ENCODE data around the gene ARSK. TPM values are rescaled to one million over a fixed set of nuclear protein-coding genes. Genes with fewer than 3 reads are reported as not detected.
A peak's percentile ranks its signal among the peaks of the same experiment; 100 is the strongest.

Gene ARSK, protein sequence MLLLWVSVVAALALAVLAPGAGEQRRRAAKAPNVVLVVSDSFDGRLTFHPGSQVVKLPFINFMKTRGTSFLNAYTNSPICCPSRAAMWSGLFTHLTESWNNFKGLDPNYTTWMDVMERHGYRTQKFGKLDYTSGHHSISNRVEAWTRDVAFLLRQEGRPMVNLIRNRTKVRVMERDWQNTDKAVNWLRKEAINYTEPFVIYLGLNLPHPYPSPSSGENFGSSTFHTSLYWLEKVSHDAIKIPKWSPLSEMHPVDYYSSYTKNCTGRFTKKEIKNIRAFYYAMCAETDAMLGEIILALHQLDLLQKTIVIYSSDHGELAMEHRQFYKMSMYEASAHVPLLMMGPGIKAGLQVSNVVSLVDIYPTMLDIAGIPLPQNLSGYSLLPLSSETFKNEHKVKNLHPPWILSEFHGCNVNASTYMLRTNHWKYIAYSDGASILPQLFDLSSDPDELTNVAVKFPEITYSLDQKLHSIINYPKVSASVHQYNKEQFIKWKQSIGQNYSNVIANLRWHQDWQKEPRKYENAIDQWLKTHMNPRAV
- total RNA-seq (1 to 10 TPM; 2.5 to 8.5 (median 4.5) TPM), polyA plus RNA-seq (10 to 100 TPM; 12.1 to 13.3 TPM), total RNA-seq (8.3 reads per million, percentile 32 among the genes with 10 or more reads in this experiment)

DNA sequence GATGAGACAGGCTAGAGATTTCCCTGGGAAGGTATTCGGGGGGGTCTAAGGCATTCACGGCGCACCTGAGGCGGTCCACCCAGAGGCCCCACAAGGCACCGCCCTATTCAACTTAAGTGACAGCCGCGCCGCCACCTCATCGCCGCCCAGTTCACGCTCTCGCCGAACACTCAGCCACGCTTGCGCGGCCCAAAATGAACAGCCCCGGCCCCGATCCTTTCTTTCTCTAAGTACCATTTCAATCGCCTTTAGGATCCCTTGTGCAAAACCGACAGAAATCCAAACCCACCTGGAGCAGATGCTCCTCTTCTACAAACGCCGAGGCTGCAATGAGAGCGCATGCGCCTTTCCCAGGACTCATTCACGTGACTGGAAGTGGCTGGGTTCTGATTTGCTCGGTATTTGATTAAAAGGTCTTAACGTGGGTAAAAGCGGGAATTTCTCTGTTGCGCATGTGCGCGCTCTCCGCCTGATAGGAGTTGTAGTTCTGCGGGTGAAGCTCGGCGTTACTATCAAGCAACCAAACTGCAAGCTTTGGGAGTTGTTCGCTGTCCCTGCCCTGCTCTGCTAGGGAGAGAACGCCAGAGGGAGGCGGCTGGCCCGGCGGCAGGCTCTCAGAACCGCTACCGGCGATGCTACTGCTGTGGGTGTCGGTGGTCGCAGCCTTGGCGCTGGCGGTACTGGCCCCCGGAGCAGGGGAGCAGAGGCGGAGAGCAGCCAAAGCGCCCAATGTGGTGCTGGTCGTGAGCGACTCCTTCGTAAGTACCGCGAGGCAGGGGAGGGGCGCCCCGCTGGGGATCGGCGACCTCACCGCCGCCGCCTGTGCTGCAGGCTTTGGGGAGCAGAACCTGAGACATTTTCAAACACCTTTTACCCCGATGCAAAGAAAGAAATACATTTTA is at the start of gene ARSK, which contains the start of gene SKIC3:
TSS of gene ARSK (plus strand) at position 455 of the 902 bp plus-strand sequence. CDS start at position 633, 178 bp downstream.
TSS of gene SKIC3 (minus strand) at position 331 of the 902 bp plus-strand sequence. CDS start 7,827 bp downstream, outside the sequence.
- ATAC-seq, result peak; percentile 93
- peaks cover 0 to 18% (median 12%) of the 10 kb centered on the region in 5 donors for H3K36me3 Mint-ChIP-seq
- peaks cover 0 to 2% (median 0%) of the 10 kb centered on the region in 5 donors for H3K27me3 Mint-ChIP-seq
- DNase-seq, result peak; percentile 76 to 98 (median 97)
- peak within 1 kb of the TSS; percentile 92 to 98 (median 94) for H3K27ac Mint-ChIP-seq
- intact Hi-C loops (cut with micrococcal nuclease), result loop anchor here (1.0 to 10.0 kb wide), 25 partner anchors 65 to 1628 kb away; partner anchors contain the start of genes CAST (in 2 of the 2), GLRX (in 2 of the 2), KIAA0825 (in 2 of the 2) and RFESD (in 2 of the 2)
- Histone ChIP-seq H3K36me3 (ENCODE audit: control insufficient read depth in 2 of 3, insufficient read depth in 3 of 3, low read length in 3 of 3) (peaks cover 0 to 11% (median 2%) of the 10 kb centered on the region in 3 experiments), H3K4me1 (ENCODE audit: control insufficient read depth in 2 of 2, insufficient read depth in 2 of 2, low read length in 2 of 2) (peaks cover 20 to 27% of the 10 kb centered on the region in 2 donors), H3K27ac (ENCODE audit: low read depth, low read length) (peak within 1 kb of the TSS; percentile 83), H3K9me3 (ENCODE audit: control insufficient read depth in 2 of 3, low read length in 3 of 3) (no peaks in the 10 kb centered on the region), H3K4me3 (ENCODE audit: low read length) (peak within 1 kb of the TSS; percentile 71), H3K27me3 (ENCODE audit: control insufficient read depth in 2 of 2, insufficient read depth in 2 of 2, low read length in 2 of 2) (no peaks in the 10 kb centered on the region)
- peak within 1 kb of the TSS; percentile 90 to 100 (median 96) for H3K4me3 Mint-ChIP-seq
- ChIA-PET POLR2A (interaction anchor here (0.9 to 2.1 kb wide), 8 partner anchors 10 to 256 kb away, joined by 3 to 25 read pairs (median 4); partner anchors contain the start of genes GPR150 and RFESD), CTCF (interaction anchor here (0.7 to 1.6 kb wide), 3 partner anchors 31 to 92 kb away, joined by 3 to 12 read pairs (median 6); partner anchors contain the start of gene RFESD)
- H3K4me1 Mint-ChIP-seq, result peaks cover 26 to 66% (median 47%) of the 10 kb centered on the region in 7 donors
- peaks cover 0 to 5% (median 0%) of the 10 kb centered on the region in 11 donors for H3K9me3 Mint-ChIP-seq

DNA sequence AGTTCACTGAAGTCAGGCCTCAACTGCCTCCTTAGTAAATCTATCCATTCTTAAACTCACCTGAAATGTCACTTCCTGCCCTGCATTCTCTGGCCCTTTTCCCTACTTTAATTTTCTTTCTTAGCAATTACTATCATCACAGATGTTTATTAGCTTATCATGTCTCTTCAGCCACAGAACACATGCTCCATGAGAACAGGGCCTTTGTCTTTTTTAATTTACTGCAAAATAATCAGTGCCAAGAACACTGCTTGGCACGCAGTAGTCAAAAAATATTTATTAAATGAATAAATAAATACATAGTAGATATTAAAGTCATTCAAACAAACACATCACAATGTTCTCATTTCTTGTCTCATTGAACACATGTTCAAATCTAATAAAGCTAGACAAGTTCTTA is 46.4 kb upstream of the ARSK start:
- intact Hi-C loops (cut with micrococcal nuclease), result loop anchor here in 1 of 2 donors (10.0 kb wide), 1 partner anchor 544 kb away; no protein-coding TSS in a partner anchor
- H3K4me1 Mint-ChIP-seq, result peaks cover 0 to 4% (median 0%) of the 10 kb centered on the region in 7 donors
- Histone ChIP-seq H3K9me3 (ENCODE audit: control insufficient read depth in 2 of 3, low read length in 3 of 3) (no peaks in the 10 kb centered on the region), H3K27ac (ENCODE audit: low read depth, low read length) (no peak overlapping the region), H3K4me3 (ENCODE audit: low read length) (no peak overlapping the region), H3K4me1 (ENCODE audit: control insufficient read depth in 2 of 2, insufficient read depth in 2 of 2, low read length in 2 of 2) (no peaks in the 10 kb centered on the region), H3K27me3 (ENCODE audit: control insufficient read depth in 2 of 2, insufficient read depth in 2 of 2, low read length in 2 of 2) (no peaks in the 10 kb centered on the region), H3K36me3 (ENCODE audit: control insufficient read depth in 2 of 3, insufficient read depth in 3 of 3, low read length in 3 of 3) (peaks cover 5 to 59% (median 7%) of the 10 kb centered on the region in 3 experiments)
- ChIA-PET POLR2A (no interaction called here), CTCF (no interaction called here)
- DNase-seq (no peak), ATAC-seq (no peak)
- peaks cover 15 to 64% (median 49%) of the 10 kb centered on the region in 5 donors for H3K36me3 Mint-ChIP-seq
- H3K9me3 Mint-ChIP-seq, result no peaks in the 10 kb centered on the region
- no peaks in the 10 kb centered on the region for H3K27me3 Mint-ChIP-seq
- H3K27ac Mint-ChIP-seq, result peak overlapping the region in 3 of 9 donors; percentile 24 to 78 (median 54)
- no peak overlapping the region for H3K4me3 Mint-ChIP-seq

DNA sequence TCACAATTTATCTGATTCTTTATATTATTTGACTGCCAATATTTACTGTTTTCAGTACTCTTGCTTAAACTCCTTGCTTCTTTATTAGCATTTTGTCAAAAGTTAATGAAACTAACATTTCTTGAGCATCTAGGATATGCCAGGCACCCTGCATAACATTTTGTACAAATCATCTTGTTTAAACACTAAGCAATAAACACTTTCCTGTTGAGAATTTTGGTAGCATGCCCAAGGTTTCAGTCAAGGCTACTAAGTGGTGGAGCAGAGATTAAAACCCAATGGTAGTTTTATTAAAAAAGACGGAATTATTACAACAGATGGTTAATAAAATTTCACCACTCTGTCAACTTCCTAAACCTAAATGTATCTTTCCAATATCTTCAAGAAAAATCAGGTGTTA is 43.3 kb upstream of the ARSK start:
- ChIA-PET CTCF (no interaction called here), POLR2A (no interaction called here)
- peak overlapping the region in 2 of 9 donors; percentile 9 to 33 for H3K27ac Mint-ChIP-seq
- intact Hi-C loops (cut with micrococcal nuclease), result no loop called here
- no peak overlapping the region for H3K27ac ChIP-seq (ENCODE audit: low read depth, low read length)
- peaks cover 2 to 63% (median 14%) of the 10 kb centered on the region in 3 experiments for H3K36me3 ChIP-seq (ENCODE audit: control insufficient read depth in 2 of 3, insufficient read depth in 3 of 3, low read length in 3 of 3)
- H3K4me3 ChIP-seq (ENCODE audit: low read length), result no peak overlapping the region
- H3K36me3 Mint-ChIP-seq, result peaks cover 16 to 71% (median 39%) of the 10 kb centered on the region in 5 donors
- H3K4me1 Mint-ChIP-seq, result peaks cover 0 to 4% (median 0%) of the 10 kb centered on the region in 7 donors
- no peaks in the 10 kb centered on the region for H3K9me3 Mint-ChIP-seq
- H3K9me3 ChIP-seq (ENCODE audit: control insufficient read depth in 2 of 3, low read length in 3 of 3), result no peaks in the 10 kb centered on the region
- no peak overlapping the region for H3K4me3 Mint-ChIP-seq
- ATAC-seq, result no peak
- H3K27me3 ChIP-seq (ENCODE audit: control insufficient read depth in 2 of 2, insufficient read depth in 2 of 2, low read length in 2 of 2), result no peaks in the 10 kb centered on the region
- no peak for DNase-seq
- H3K4me1 ChIP-seq (ENCODE audit: control insufficient read depth in 2 of 2, insufficient read depth in 2 of 2, low read length in 2 of 2), result no peaks in the 10 kb centered on the region
- H3K27me3 Mint-ChIP-seq, result no peaks in the 10 kb centered on the region

DNA sequence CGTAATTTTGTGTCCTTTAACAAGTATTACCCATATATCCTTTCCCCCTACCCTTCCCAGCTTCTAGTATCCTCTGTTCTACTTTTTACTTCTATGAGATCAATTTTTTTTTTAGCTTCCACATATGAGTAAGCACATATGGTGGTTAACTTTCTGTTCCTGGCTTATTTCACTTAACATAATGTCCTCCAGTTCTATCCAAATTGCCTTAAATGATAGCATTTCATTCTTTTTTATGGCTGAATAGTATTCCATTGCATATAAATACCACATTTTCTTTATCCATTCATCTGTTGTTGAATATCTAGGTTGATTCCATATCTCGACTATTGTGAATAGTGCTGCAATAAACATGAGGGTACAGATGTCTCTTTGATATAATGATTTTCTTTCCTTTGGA is 36.5 kb upstream of the ARSK start:
- peaks cover 0 to 2% (median 0%) of the 10 kb centered on the region in 11 donors for H3K9me3 Mint-ChIP-seq
- peak overlapping the region in 1 of 9 donors; percentile 8 for H3K27ac Mint-ChIP-seq
- ATAC-seq, result no peak
- no peak overlapping the region for H3K4me3 Mint-ChIP-seq
- no peaks in the 10 kb centered on the region for H3K27me3 ChIP-seq (ENCODE audit: control insufficient read depth in 2 of 2, insufficient read depth in 2 of 2, low read length in 2 of 2)
- peaks cover 13 to 63% (median 46%) of the 10 kb centered on the region in 5 donors for H3K36me3 Mint-ChIP-seq
- H3K27me3 Mint-ChIP-seq, result no peaks in the 10 kb centered on the region
- no peaks in the 10 kb centered on the region for H3K4me1 Mint-ChIP-seq
- no peak for DNase-seq
- H3K36me3 ChIP-seq (ENCODE audit: control insufficient read depth in 2 of 3, insufficient read depth in 3 of 3, low read length in 3 of 3), result peaks cover 0 to 44% (median 17%) of the 10 kb centered on the region in 3 experiments
- CTCF ChIA-PET, result no interaction called here
- no peaks in the 10 kb centered on the region for H3K9me3 ChIP-seq (ENCODE audit: control insufficient read depth in 2 of 3, low read length in 3 of 3)
- H3K4me1 ChIP-seq (ENCODE audit: control insufficient read depth in 2 of 2, insufficient read depth in 2 of 2, low read length in 2 of 2), result no peaks in the 10 kb centered on the region
- intact Hi-C loops (cut with micrococcal nuclease), result no loop called here
- no peak overlapping the region for H3K4me3 ChIP-seq (ENCODE audit: low read length)
- POLR2A ChIA-PET, result no interaction called here
- no peak overlapping the region for H3K27ac ChIP-seq (ENCODE audit: low read depth, low read length)

DNA sequence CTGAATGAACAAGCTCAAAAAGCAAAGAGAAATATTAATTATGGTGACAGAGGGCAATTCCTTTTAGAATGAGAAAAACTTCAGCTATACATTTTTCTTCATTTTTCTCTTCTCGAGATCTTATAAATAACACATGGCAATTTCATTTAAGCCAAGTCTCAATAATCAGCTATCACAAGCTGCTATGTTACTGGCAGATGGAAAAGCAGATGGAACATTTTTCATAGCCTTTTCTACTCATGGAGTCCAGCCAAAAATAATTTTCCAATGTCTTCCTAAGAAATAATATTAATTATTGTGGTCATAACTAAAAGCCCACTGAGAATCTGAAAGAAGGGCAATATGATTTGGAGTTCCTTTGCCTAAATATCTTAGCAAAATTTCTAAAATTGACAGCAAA is 35.8 kb upstream of the ARSK start:
- Histone ChIP-seq H3K4me3 (ENCODE audit: low read length) (no peak overlapping the region), H3K36me3 (ENCODE audit: control insufficient read depth in 2 of 3, insufficient read depth in 3 of 3, low read length in 3 of 3) (peaks cover 0 to 39% (median 18%) of the 10 kb centered on the region in 3 experiments), H3K27me3 (ENCODE audit: control insufficient read depth in 2 of 2, insufficient read depth in 2 of 2, low read length in 2 of 2) (no peaks in the 10 kb centered on the region), H3K9me3 (ENCODE audit: control insufficient read depth in 2 of 3, low read length in 3 of 3) (no peaks in the 10 kb centered on the region), H3K27ac (ENCODE audit: low read depth, low read length) (no peak overlapping the region), H3K4me1 (ENCODE audit: control insufficient read depth in 2 of 2, insufficient read depth in 2 of 2, low read length in 2 of 2) (no peaks in the 10 kb centered on the region)
- H3K27ac Mint-ChIP-seq, result no peak overlapping the region
- DNase-seq (no peak), ATAC-seq (no peak)
- H3K36me3 Mint-ChIP-seq, result peaks cover 13 to 58% (median 46%) of the 10 kb centered on the region in 5 donors
- ChIA-PET CTCF (no interaction called here), POLR2A (no interaction called here)
- H3K27me3 Mint-ChIP-seq, result no peaks in the 10 kb centered on the region
- peaks cover 0 to 2% (median 0%) of the 10 kb centered on the region in 11 donors for H3K9me3 Mint-ChIP-seq
- no peaks in the 10 kb centered on the region for H3K4me1 Mint-ChIP-seq
- intact Hi-C loops (cut with micrococcal nuclease), result no loop called here
- H3K4me3 Mint-ChIP-seq, result no peak overlapping the region

DNA sequence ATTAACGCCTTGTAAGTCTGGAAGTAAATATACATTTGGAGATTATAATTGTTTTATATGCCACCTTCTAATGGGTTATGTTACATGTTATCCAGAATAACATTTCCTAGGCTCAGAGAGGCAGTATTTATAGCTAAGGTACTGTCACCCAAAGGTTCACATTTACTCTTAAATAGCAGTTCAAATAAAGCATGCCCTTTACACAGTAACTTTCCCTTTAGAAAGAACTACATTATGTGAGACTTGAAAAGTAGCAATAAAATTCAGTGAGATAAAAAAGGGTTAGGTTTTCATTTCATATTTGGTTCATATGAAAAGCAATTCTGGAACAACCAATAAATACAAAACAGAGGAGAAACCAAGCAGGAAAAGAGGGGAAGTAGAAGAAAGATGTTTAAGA is 35.2 kb upstream of the ARSK start:
- peaks cover 13 to 56% (median 46%) of the 10 kb centered on the region in 5 donors for H3K36me3 Mint-ChIP-seq
- ChIA-PET POLR2A (no interaction called here), CTCF (no interaction called here)
- H3K9me3 Mint-ChIP-seq, result peaks cover 0 to 2% (median 0%) of the 10 kb centered on the region in 11 donors
- no peaks in the 10 kb centered on the region for H3K27me3 ChIP-seq (ENCODE audit: control insufficient read depth in 2 of 2, insufficient read depth in 2 of 2, low read length in 2 of 2)
- DNase-seq (no peak), ATAC-seq (no peak)
- H3K4me3 Mint-ChIP-seq, result no peak overlapping the region
- no peaks in the 10 kb centered on the region for H3K9me3 ChIP-seq (ENCODE audit: control insufficient read depth in 2 of 3, low read length in 3 of 3)
- H3K27ac Mint-ChIP-seq, result peak overlapping the region in 2 of 9 donors; percentile 22 to 47
- no peaks in the 10 kb centered on the region for H3K4me1 ChIP-seq (ENCODE audit: control insufficient read depth in 2 of 2, insufficient read depth in 2 of 2, low read length in 2 of 2)
- no peak overlapping the region for H3K27ac ChIP-seq (ENCODE audit: low read depth, low read length)
- no peaks in the 10 kb centered on the region for H3K4me1 Mint-ChIP-seq
- peaks cover 0 to 38% (median 23%) of the 10 kb centered on the region in 3 experiments for H3K36me3 ChIP-seq (ENCODE audit: control insufficient read depth in 2 of 3, insufficient read depth in 3 of 3, low read length in 3 of 3)
- no peaks in the 10 kb centered on the region for H3K27me3 Mint-ChIP-seq
- no peak overlapping the region for H3K4me3 ChIP-seq (ENCODE audit: low read length)
- intact Hi-C loops (cut with micrococcal nuclease), result no loop called here
